WTC11 (cell line): Measurements from ENCODE around the gene LRRC70. TPM values are rescaled to one million over a fixed set of nuclear protein-coding genes. Genes with fewer than 3 reads are reported as not detected.

Source experiments
- ATAC-seq: fragments of 200-7000 bp; cut with Tn5 transposase; 2 replicates; pipeline ENCODE4 v1.10.0; 2021; ENCODE audit warnings: mild to moderate bottlenecking, moderate library complexity
- CTCF ChIA-PET: fragments of 300-600 bp; sonication (Branson Sonifier 250); formaldehyde crosslinking; loops from one replicate; lab custom pipeline; 2021; ENCODE audit warnings: antibody characterized with exemption; lab: Charles Lee
- POLR2A ChIA-PET: fragments of 350-600 bp; sonication (Branson Sonifier 250); formaldehyde crosslinking; loops from one replicate; lab custom pipeline; 2021; ENCODE audit warnings: antibody characterized with exemption; lab: Charles Lee
- DNase-seq: peaks from one replicate; pipeline ENCODE4 v3.0.0; 2021; ENCODE audit warnings: low spot score
- H3K27ac Mint-ChIP-seq: 2 replicates; pipeline ENCODE4 v1.8.0; 2021; ENCODE audit warnings: mixed read lengths
- H3K27me3 Mint-ChIP-seq: 2 replicates; pipeline ENCODE4 v1.8.0; 2021; ENCODE audit warnings: low read depth, mild to moderate bottlenecking, moderate library complexity, mixed read lengths
- H3K36me3 Mint-ChIP-seq: 2 replicates; pipeline ENCODE4 v1.8.0; 2021; ENCODE audit warnings: mixed read lengths
- H3K4me1 Mint-ChIP-seq: 2 replicates; pipeline ENCODE4 v1.8.0; 2022; ENCODE audit warnings: mixed read lengths
- H3K4me3 Mint-ChIP-seq: 2 replicates; pipeline ENCODE4 v1.8.0; 2021; ENCODE audit warnings: mild to moderate bottlenecking, moderate library complexity, mixed read lengths
- H3K9me3 Mint-ChIP-seq: 2 replicates; pipeline ENCODE4 v1.8.0; 2021; ENCODE audit warnings: mixed read lengths
- CREM ChIP-seq: sonication (generic); formaldehyde crosslinking; IDR thresholded peaks from 2 replicates; pipeline ENCODE4 v1.8.1; 2022; ENCODE audit warnings: mild to moderate bottlenecking, missing genetic modification reagents, moderate library complexity
- FOXK1 ChIP-seq: sonication (generic); formaldehyde crosslinking; IDR thresholded peaks from 2 replicates; pipeline ENCODE4 v1.8.0; 2022; ENCODE audit warnings: mild to moderate bottlenecking, moderate library complexity, missing genetic modification reagents
- FOXP1 ChIP-seq: sonication (generic); formaldehyde crosslinking; IDR thresholded peaks from 2 replicates; pipeline ENCODE4 v1.8.0; 2022; ENCODE audit warnings: missing genetic modification reagents, mild to moderate bottlenecking, moderate library complexity, borderline replicate concordance
- JUN ChIP-seq: sonication (generic); formaldehyde crosslinking; IDR thresholded peaks from 2 replicates; pipeline ENCODE4 v1.8.0; 2023; ENCODE audit warnings: mild to moderate bottlenecking, missing genetic modification reagents
- NFATC4 ChIP-seq: fragments of 250-450 bp; sonication (Bioruptor Pico); IDR thresholded peaks from 2 replicates; pipeline ENCODE4 v1.9.0; 2021; ENCODE audit warnings: mild to moderate bottlenecking
- RELA ChIP-seq: sonication (generic); formaldehyde crosslinking; IDR thresholded peaks from 2 replicates; pipeline ENCODE4 v1.8.1; 2022; ENCODE audit warnings: missing genetic modification reagents, mild to moderate bottlenecking, borderline replicate concordance
- TEAD1 ChIP-seq: sonication (generic); formaldehyde crosslinking; IDR thresholded peaks from 2 replicates; pipeline ENCODE4 v1.8.0; 2022; ENCODE audit warnings: mild to moderate bottlenecking, missing genetic modification reagents
- ZNF219 ChIP-seq: sonication (generic); formaldehyde crosslinking; IDR thresholded peaks from 2 replicates; pipeline ENCODE4 v1.8.0; 2023; ENCODE audit warnings: missing genetic modification reagents, mild to moderate bottlenecking, borderline replicate concordance
- total RNA-seq: library from RNA; stranded (reverse); gene quantifications from 3 replicates; pipeline ENCODE4 v1.2.3, GENCODE V29; 2021
- TF ChIP-seq, protein P1 (sequence below): fragments of 250-450 bp; sonication (Bioruptor Pico); IDR thresholded peaks from 2 replicates; pipeline ENCODE4 v1.9.0; 2021; ENCODE audit warnings: mild to moderate bottlenecking
- TF ChIP-seq, protein P2 (sequence below): sonication (generic); formaldehyde crosslinking; IDR thresholded peaks from 2 replicates; pipeline ENCODE4 v1.8.1; 2023; ENCODE audit warnings: mild to moderate bottlenecking, moderate library complexity, missing genetic modification reagents
- TF ChIP-seq, protein P3 (sequence below): sonication (generic); formaldehyde crosslinking; IDR thresholded peaks from 2 replicates; pipeline ENCODE4 v1.8.1; 2022; ENCODE audit warnings: missing genetic modification reagents, borderline replicate concordance
- TF ChIP-seq, protein P4 (sequence below): sonication (generic); formaldehyde crosslinking; IDR thresholded peaks from 2 replicates; pipeline ENCODE4 v1.8.0; 2022; ENCODE audit warnings: mild to moderate bottlenecking, missing genetic modification reagents
- TF ChIP-seq, protein P5 (sequence below): fragments of 200-600 bp; IDR thresholded peaks from 2 replicates; pipeline ENCODE4 v1.8.0; 2022; ENCODE audit warnings: antibody characterized with exemption
- TF ChIP-seq, protein P6 (sequence below): fragments of 250-450 bp; sonication (Bioruptor Pico); conservative IDR thresholded peaks from 2 replicates; pipeline ENCODE4 v1.9.0; 2021; ENCODE audit warnings: mild to moderate bottlenecking
- TF ChIP-seq, protein P7 (sequence below): fragments of 250-450 bp; sonication (Bioruptor Pico); IDR thresholded peaks from 2 replicates; pipeline ENCODE4 v1.9.0; 2021; ENCODE audit warnings: mild to moderate bottlenecking
- TF ChIP-seq, protein P8 (sequence below): sonication (generic); formaldehyde crosslinking; conservative IDR thresholded peaks from 2 replicates; pipeline ENCODE4 v1.8.1; 2022; ENCODE audit warnings: mild to moderate bottlenecking, missing genetic modification reagents

The LRRC70 gene
- total RNA-seq, 1 experiment from 2014 or later: 0.37 TPM

DNA sequence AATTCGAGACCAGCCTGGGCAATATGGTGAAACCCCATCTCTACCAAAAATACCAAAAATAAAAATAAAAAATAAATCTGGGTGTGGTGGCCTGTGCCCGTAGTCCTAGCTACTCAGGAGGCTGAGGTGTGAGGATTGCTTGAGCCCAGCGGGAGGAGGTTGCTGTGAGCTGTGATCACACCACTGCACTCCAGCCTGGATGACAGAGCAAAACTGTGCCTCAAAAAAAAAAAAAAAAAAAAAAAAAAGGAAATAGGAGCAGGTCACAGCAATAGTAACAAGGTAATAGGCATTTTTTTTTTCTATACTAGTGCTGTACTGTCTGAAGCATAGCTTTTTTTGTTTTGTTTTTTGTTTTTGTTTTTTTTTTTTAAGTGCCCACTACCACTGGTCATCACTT is 5.8 kb downstream of the LRRC70 start (continued):
- no peak for TF ChIP-seq FOXK1 (CRISPR knock-in tag)
- TF ChIP-seq, protein P1, sequence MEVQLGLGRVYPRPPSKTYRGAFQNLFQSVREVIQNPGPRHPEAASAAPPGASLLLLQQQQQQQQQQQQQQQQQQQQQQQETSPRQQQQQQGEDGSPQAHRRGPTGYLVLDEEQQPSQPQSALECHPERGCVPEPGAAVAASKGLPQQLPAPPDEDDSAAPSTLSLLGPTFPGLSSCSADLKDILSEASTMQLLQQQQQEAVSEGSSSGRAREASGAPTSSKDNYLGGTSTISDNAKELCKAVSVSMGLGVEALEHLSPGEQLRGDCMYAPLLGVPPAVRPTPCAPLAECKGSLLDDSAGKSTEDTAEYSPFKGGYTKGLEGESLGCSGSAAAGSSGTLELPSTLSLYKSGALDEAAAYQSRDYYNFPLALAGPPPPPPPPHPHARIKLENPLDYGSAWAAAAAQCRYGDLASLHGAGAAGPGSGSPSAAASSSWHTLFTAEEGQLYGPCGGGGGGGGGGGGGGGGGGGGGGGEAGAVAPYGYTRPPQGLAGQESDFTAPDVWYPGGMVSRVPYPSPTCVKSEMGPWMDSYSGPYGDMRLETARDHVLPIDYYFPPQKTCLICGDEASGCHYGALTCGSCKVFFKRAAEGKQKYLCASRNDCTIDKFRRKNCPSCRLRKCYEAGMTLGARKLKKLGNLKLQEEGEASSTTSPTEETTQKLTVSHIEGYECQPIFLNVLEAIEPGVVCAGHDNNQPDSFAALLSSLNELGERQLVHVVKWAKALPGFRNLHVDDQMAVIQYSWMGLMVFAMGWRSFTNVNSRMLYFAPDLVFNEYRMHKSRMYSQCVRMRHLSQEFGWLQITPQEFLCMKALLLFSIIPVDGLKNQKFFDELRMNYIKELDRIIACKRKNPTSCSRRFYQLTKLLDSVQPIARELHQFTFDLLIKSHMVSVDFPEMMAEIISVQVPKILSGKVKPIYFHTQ: no peak
- TF ChIP-seq ZNF219: no peak
- no peak for TF ChIP-seq RELA (CRISPR knock-in tag)

DNA sequence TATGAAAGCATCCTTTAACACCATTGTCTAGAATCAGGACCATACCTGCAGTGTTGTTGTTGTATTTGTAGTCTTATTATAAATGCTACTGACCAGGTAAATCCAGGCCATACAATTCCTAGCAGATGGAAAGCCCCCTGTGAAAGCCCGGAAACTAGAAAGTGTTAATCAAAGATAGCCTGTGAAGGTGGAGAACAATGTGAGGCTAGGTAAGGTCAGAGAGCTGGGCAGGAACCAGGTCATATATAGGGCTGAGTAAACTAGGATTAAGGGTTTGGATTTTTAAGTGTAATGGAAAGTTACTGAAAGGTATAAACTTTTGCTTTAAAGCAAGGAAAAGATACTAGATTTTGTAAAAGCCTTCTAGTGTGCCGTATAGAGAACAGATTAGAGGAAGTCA is 6.7 kb downstream of the LRRC70 start:
- DNase-seq: no peak
- CTCF ChIA-PET: no interaction called here
- POLR2A ChIA-PET: no interaction called here
- no peak for TF ChIP-seq FOXP1 (CRISPR knock-in tag)
- TF ChIP-seq, protein P2, sequence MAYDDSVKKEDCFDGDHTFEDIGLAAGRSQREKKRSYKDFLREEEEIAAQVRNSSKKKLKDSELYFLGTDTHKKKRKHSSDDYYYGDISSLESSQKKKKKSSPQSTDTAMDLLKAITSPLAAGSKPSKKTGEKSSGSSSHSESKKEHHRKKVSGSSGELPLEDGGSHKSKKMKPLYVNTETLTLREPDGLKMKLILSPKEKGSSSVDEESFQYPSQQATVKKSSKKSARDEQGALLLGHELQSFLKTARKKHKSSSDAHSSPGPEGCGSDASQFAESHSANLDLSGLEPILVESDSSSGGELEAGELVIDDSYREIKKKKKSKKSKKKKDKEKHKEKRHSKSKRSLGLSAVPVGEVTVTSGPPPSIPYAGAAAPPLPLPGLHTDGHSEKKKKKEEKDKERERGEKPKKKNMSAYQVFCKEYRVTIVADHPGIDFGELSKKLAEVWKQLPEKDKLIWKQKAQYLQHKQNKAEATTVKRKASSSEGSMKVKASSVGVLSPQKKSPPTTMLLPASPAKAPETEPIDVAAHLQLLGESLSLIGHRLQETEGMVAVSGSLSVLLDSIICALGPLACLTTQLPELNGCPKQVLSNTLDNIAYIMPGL: no peak
- TF ChIP-seq NFATC4 (CRISPR knock-in tag): no peak
- TF ChIP-seq ZNF219: no peak
- no peak for TF ChIP-seq FOXK1 (CRISPR knock-in tag)
- ATAC-seq: no peak
- no peaks in the 10 kb centered on the region for H3K9me3 Mint-ChIP-seq
- H3K36me3 Mint-ChIP-seq: 0 out of 2 replicates have a peak, but pooled peaks cover 3% of the 10 kb centered on the region
- no peak overlapping the region for H3K4me3 Mint-ChIP-seq
- peaks cover 3% of the 10 kb centered on the region; the same call in 1 of the 2 replicates for H3K4me1 Mint-ChIP-seq
- H3K27ac Mint-ChIP-seq: 0 out of 2 replicates have a peak overlapping the region, but pooled peaks have one; percentile 42
- no peaks in the 10 kb centered on the region for H3K27me3 Mint-ChIP-seq

DNA sequence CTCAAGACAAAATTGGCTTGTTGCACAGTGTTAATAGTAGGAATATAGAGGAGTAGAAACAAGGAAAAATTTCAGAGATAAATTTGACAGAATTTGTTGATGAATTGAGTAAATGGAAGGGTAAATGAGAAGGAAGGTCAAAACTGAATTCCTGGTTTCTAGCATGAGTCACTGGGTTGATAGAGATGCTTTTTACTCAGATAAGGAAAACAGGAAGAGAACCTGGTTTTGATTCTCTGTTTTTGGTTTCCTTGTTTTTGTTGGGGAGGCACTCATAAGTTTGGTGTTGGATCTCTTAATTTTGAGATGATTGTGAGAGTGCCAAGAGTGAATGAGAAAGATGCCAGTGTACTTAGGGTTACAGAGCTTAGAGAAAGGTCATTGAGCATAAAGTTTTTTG is 7.1 kb downstream of the LRRC70 start:
- 0 out of 2 replicates have a peak overlapping the region, but pooled peaks have one; percentile 42 for H3K27ac Mint-ChIP-seq
- CTCF ChIA-PET: interaction anchor here (1.3 kb wide), 1 partner anchor 41 kb away, joined by 3 read pairs; no protein-coding TSS in a partner anchor
- POLR2A ChIA-PET: no interaction called here
- DNase-seq (no peak), ATAC-seq (no peak)
- peaks cover 3% of the 10 kb centered on the region; the same call in 1 of the 2 replicates for H3K4me1 Mint-ChIP-seq
- 0 out of 2 replicates have a peak, but pooled peaks cover 3% of the 10 kb centered on the region for H3K36me3 Mint-ChIP-seq
- TF ChIP-seq JUN (no peak), FOXK1 (CRISPR knock-in tag) (no peak)
- TF ChIP-seq, protein P3, sequence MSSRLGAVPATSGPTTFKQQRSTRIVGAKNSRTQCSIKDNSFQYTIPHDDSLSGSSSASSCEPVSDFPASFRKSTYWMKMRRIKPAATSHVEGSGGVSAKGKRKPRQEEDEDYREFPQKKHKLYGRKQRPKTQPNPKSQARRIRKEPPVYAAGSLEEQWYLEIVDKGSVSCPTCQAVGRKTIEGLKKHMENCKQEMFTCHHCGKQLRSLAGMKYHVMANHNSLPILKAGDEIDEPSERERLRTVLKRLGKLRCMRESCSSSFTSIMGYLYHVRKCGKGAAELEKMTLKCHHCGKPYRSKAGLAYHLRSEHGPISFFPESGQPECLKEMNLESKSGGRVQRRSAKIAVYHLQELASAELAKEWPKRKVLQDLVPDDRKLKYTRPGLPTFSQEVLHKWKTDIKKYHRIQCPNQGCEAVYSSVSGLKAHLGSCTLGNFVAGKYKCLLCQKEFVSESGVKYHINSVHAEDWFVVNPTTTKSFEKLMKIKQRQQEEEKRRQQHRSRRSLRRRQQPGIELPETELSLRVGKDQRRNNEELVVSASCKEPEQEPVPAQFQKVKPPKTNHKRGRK (CRISPR knock-in tag): no peak
- TF ChIP-seq, protein P4, sequence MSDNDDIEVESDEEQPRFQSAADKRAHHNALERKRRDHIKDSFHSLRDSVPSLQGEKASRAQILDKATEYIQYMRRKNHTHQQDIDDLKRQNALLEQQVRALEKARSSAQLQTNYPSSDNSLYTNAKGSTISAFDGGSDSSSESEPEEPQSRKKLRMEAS (CRISPR knock-in tag): no peak
- H3K9me3 Mint-ChIP-seq: no peaks in the 10 kb centered on the region
- no peak overlapping the region for H3K4me3 Mint-ChIP-seq
- no peaks in the 10 kb centered on the region for H3K27me3 Mint-ChIP-seq

DNA sequence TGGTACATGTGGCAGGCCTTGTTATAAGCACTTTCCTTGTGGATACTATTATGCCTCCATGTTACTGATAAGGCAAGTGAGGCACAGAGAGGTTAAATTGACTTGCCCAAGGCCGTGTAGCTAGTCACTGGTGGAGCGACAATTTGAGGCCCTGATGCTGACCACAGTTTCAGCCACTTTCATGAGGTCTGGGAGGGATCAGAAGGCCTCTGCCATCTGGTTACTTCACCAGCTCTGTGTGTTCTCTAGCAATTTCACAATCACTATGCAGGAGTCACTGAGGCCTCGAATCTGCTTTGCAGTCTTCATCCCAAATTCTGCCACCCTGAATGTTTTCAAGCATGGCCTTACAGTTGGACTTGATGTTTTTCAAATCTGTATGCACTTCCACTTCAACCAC is 9.1 kb downstream of the LRRC70 start:
- H3K27me3 Mint-ChIP-seq: no peaks in the 10 kb centered on the region
- CTCF ChIA-PET: no interaction called here
- TF ChIP-seq RELA (CRISPR knock-in tag) (no peak), CREM (CRISPR knock-in tag) (no peak), FOXK1 (CRISPR knock-in tag) (no peak), TEAD1 (CRISPR knock-in tag) (no peak)
- TF ChIP-seq, protein P5, sequence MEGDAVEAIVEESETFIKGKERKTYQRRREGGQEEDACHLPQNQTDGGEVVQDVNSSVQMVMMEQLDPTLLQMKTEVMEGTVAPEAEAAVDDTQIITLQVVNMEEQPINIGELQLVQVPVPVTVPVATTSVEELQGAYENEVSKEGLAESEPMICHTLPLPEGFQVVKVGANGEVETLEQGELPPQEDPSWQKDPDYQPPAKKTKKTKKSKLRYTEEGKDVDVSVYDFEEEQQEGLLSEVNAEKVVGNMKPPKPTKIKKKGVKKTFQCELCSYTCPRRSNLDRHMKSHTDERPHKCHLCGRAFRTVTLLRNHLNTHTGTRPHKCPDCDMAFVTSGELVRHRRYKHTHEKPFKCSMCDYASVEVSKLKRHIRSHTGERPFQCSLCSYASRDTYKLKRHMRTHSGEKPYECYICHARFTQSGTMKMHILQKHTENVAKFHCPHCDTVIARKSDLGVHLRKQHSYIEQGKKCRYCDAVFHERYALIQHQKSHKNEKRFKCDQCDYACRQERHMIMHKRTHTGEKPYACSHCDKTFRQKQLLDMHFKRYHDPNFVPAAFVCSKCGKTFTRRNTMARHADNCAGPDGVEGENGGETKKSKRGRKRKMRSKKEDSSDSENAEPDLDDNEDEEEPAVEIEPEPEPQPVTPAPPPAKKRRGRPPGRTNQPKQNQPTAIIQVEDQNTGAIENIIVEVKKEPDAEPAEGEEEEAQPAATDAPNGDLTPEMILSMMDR: no peak
- TF ChIP-seq, protein P6, sequence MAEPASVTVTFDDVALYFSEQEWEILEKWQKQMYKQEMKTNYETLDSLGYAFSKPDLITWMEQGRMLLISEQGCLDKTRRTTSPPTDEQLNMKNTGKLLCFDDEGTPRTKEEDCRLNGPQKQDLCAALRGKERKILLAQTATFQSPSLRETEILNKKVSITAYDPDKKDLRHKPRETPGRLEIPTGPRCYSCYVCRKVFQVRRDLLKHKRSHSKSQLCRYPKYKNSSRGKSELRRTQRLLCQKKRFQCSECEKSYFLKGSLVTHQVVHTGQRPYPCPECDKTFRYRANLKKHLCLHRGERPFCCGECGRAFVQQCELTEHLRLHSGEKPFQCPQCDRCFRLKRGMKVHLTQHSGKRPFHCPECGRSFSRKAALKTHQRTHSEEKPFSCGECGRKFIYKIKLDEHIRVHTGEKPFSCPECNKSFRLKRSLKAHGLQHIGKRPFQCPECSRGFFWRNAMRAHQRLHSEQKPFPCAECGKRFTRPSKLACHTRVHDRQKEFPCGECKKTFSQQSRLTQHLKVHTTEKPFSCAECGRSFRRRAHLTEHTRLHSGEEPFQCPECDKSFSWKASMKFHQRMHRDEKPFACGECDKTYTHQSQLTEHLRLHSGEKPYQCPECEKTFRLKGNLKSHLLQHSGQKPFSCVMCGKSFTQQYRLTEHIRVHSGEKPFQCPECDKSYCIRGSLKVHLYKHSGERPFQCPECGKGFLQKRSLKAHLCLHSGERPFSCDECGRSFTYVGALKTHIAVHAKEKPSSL (CRISPR knock-in tag): no peak
- TF ChIP-seq, protein P7, sequence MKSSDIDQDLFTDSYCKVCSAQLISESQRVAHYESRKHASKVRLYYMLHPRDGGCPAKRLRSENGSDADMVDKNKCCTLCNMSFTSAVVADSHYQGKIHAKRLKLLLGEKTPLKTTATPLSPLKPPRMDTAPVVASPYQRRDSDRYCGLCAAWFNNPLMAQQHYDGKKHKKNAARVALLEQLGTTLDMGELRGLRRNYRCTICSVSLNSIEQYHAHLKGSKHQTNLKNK (CRISPR knock-in tag): no peak
- TF ChIP-seq, protein P8, sequence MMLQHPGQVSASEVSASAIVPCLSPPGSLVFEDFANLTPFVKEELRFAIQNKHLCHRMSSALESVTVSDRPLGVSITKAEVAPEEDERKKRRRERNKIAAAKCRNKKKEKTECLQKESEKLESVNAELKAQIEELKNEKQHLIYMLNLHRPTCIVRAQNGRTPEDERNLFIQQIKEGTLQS (CRISPR knock-in tag): no peak

More for the DNA sequence above, 9.1 kb downstream of the LRRC70 start:
- Mint-ChIP-seq H3K9me3 (no peaks in the 10 kb centered on the region), H3K4me3 (no peak overlapping the region), H3K36me3 (peaks cover 14% of the 10 kb centered on the region), H3K27ac (no peak overlapping the region), H3K4me1 (peaks cover 4% of the 10 kb centered on the region)
- ATAC-seq (no peak), DNase-seq (no peak)
- POLR2A ChIA-PET: interaction anchor here (0.6 kb wide), 1 partner anchor 8 kb away, joined by 3 read pairs; no protein-coding TSS in a partner anchor
